ENCODE data around the gene ITGB2.

The ITGB2 gene

GRCh38 chr21:44856131-44856530 lies 64.6 kb downstream of the ITGB2 start:
- TF ChIP-seq, protein P1, sequence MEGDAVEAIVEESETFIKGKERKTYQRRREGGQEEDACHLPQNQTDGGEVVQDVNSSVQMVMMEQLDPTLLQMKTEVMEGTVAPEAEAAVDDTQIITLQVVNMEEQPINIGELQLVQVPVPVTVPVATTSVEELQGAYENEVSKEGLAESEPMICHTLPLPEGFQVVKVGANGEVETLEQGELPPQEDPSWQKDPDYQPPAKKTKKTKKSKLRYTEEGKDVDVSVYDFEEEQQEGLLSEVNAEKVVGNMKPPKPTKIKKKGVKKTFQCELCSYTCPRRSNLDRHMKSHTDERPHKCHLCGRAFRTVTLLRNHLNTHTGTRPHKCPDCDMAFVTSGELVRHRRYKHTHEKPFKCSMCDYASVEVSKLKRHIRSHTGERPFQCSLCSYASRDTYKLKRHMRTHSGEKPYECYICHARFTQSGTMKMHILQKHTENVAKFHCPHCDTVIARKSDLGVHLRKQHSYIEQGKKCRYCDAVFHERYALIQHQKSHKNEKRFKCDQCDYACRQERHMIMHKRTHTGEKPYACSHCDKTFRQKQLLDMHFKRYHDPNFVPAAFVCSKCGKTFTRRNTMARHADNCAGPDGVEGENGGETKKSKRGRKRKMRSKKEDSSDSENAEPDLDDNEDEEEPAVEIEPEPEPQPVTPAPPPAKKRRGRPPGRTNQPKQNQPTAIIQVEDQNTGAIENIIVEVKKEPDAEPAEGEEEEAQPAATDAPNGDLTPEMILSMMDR (IDR thresholded peaks at IDR 0.05; ENCODE audit: control insufficient read depth, extremely low read depth, insufficient read depth), result no peak
- DNase-seq (ENCODE audit: low read depth), result no peak
- no peak overlapping the region for H3K4me3 ChIP-seq (ENCODE audit: low read depth, low read length)

DNA sequence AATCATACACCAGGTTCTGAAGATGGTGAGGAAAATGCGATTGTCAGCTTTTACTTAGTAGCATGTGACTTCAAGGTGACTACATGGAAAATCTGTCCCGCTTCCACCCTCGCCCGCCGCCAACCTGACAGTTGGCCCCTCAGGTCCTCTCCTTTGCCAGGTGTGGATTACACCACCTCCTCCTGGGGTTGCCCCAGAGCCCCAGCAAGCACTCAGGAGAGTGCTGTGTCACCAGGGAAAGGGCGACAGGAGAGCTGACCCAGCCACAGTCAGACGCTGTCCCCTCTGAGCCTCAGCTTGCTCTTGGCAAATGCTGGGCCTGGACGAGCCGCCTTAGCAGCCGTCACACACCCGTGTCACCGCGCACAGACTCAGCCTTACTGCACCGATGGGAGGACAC lies 65.1 kb downstream of the ITGB2 start:
- no peak for DNase-seq (ENCODE audit: low read depth)
- H3K4me3 ChIP-seq (ENCODE audit: low read depth, low read length), result no peak overlapping the region
- TF ChIP-seq, protein P1 (IDR thresholded peaks at IDR 0.05; ENCODE audit: control insufficient read depth, extremely low read depth, insufficient read depth), result no peak

GRCh38 chr21:44854664-44855446 lies 65.8 kb downstream of the ITGB2 start:
- TF ChIP-seq, protein P1 (IDR thresholded peaks at IDR 0.05; ENCODE audit: control insufficient read depth, extremely low read depth, insufficient read depth), result no peak

DNA sequence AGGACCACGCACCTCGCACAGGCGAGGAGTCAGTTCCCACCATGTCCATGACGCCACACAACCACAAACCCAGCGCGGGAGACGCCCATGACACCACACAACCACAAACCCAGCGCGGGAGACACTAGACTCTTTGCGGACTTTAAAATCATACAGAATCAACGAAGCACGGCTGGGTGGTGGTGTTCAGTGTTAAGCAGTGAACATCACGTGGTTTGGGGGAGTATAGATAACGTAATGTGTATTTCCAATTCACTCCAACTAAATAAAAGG lies 66.4 kb downstream of the ITGB2 start:
- DNase-seq (ENCODE audit: low read depth), result no peak
- TF ChIP-seq, protein P1 (IDR thresholded peaks at IDR 0.05; ENCODE audit: control insufficient read depth, extremely low read depth, insufficient read depth), result no peak
- no peak overlapping the region for H3K4me3 ChIP-seq (ENCODE audit: low read depth, low read length)

More at GRCh38 chr21:44854664-44855446, 65.8 kb downstream of the ITGB2 start:
- H3K4me3 ChIP-seq (ENCODE audit: low read depth, low read length), result no peak overlapping the region
- no peak for DNase-seq (ENCODE audit: low read depth)

DNA sequence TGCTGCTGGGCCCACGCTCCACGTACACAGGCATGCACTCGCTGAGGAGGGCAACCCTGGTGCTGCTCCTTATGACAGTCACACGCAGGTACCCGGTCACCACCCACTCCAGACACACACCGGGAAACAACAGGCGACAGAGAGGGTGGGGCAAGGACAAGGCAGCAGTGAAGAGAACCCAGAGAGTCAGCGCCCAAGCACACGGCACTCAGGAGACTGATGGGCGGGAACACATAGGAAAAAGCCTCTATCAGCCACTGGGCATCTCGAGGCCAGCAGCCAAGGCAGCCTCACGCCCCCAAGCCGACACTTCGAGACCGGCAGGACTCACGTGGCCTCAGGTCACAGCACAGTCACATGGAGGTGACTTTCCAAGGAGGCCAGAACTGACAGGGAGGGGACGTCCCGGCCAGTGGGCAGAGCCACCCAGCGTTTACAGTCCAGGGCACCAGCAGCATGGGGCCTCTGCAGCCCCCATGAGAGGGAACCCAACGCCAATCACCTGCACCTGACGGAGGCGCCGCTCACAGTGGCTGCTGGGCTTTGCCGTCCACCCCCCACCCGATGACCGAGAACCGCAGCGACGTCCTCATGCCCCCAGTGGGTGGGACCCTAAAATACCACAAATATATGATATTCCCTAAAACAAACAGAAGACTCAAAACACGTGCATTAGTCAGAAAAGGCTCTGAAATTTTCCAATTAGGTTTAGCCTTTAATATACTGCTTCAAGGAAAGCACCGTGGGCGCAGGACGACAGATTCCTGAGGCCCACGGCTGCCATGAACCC lies 66.9 kb downstream of the ITGB2 start:
- no peak overlapping the region for H3K4me3 ChIP-seq (ENCODE audit: low read depth, low read length)
- TF ChIP-seq, protein P1 (IDR thresholded peaks at IDR 0.05; ENCODE audit: control insufficient read depth, extremely low read depth, insufficient read depth), result no peak
- DNase-seq (ENCODE audit: low read depth), result no peak

GRCh38 chr21:44850905-44851657 lies 69.6 kb downstream of the ITGB2 start:
- no peak overlapping the region for H3K4me3 ChIP-seq (ENCODE audit: low read depth, low read length)
- TF ChIP-seq, protein P1 (IDR thresholded peaks at IDR 0.05; ENCODE audit: control insufficient read depth, extremely low read depth, insufficient read depth), result no peak
- DNase-seq (ENCODE audit: low read depth), result no peak
